Thyroid gland (tissue), 4 donors: ENCODE measurements around the gene MAGI2.
"Not testable (repeated sequence)": the region's sequence is repeated elsewhere in the genome, so short reads cannot be mapped to it uniquely, and the experiment has no call there.

Experiments
- CTCF ChIP-seq, 6 experiments: fragments of 200-600 bp in 3 of 6; fragments of 450-650 bp in 3 of 6; sonication (generic) in 3 of 6; IDR thresholded peaks; one replicate each; pipeline ENCODE4 v1.5.1; 2016 to 2019; ENCODE audit warnings: antibody characterized with exemption in 6 of 6, mild to moderate bottlenecking in 2 of 6, inconsistent platforms in 1 of 6, moderate library complexity in 1 of 6
- POLR2A ChIP-seq, 2 donors: fragments of 450-650 bp; IDR thresholded peaks; one replicate each; pipeline ENCODE4 v1.6.1; 2017; ENCODE audit warnings: antibody characterized with exemption in 2 of 2, mild to moderate bottlenecking in 2 of 2, moderate library complexity in 1 of 2

GRCh38 chr7:78322231-78322630, 1131.2 kb downstream of the MAGI2 start:
- TF ChIP-seq CTCF, POLR2A (IDR thresholded peaks at IDR 0.05): not testable (repeated sequence)
